IPS-20b (cell line): ENCODE results near the gene FAM156A.
"Not testable (repeated sequence)": the region's sequence is repeated elsewhere in the genome, so short reads cannot be mapped to it uniquely, and the experiment has no call there.

Source experiments
- H3K27ac ChIP-seq: one replicate; pipeline ENCODE4 v1.5.1; 2013; ENCODE audit warnings: low read length
- H3K27me3 ChIP-seq: 2 replicates; pipeline ENCODE4 v1.6.1; 2013; ENCODE audit warnings: mild to moderate bottlenecking, low read length, inconsistent platforms; ENCODE audit not compliant: insufficient read depth
- H3K36me3 ChIP-seq: 2 replicates; pipeline ENCODE4 v1.6.1; 2013; ENCODE audit warnings: low read depth, mild to moderate bottlenecking, inconsistent platforms, low read length, moderate library complexity; ENCODE audit not compliant: insufficient read depth
- H3K4me1 ChIP-seq: 2 replicates; pipeline ENCODE4 v1.6.1; 2013; ENCODE audit warnings: mild to moderate bottlenecking, control low read depth, inconsistent platforms, low read length, moderate library complexity; ENCODE audit not compliant: insufficient read depth
- H3K4me3 ChIP-seq: 2 replicates; pipeline ENCODE4 v1.5.1; 2013; ENCODE audit warnings: mild to moderate bottlenecking, low read length, inconsistent platforms
- H3K9ac ChIP-seq: 2 replicates; pipeline ENCODE4 v1.6.1; 2013; ENCODE audit warnings: low read depth, mild to moderate bottlenecking, inconsistent platforms, low read length, moderate library complexity
- H3K9me3 ChIP-seq: 2 replicates; pipeline ENCODE4 v1.6.1; 2013; ENCODE audit warnings: mild to moderate bottlenecking, low read depth, low read length, inconsistent platforms; ENCODE audit not compliant: insufficient read depth

The FAM156A gene

DNA sequence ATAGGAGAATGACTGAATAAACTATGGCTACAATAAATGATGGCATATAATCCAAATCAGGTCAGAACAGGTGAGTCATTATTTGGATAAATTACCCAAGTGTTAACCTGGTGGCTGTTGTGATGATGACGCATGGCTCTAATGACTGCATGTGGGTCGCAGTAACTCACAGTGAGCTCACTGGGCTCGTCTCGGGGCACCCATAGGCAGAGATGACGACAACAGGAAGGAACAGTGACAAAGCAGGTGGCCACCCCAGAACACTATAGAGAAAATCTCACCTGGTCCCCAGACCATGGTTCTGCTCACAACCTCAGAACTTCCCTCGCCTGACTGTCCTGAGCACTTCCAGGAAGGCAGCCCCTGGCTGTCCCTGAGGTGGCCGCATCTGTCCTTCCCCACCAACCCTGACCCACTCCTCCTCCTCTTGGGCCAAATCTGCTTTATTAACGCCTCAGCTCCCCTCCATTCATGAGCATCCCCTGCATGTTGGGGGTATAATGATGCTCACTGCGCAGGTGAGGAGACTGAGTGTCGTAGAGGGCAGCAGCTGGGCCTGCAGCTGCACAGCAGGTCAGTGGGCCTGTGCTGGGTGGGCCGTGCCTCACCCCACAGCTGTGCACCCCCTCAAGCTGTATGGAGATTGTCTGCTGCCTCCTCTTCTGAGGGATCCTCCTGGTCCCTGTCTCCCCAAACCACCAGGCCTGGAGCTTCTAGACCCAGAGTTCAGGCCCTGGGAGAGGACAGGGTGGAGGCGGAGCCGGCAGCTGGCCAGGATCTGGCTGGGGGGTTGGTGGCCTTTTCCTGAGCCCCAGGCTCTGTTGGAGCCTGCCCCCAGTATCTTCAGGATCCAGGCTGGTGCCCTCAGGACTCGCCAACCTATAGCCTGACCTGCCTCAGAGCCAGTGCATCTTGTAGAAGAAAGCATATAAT is 30.9 kb upstream of the FAM156A start:
- H3K9ac ChIP-seq, result no peak overlapping the region
- H3K27ac ChIP-seq, result no peak overlapping the region
- H3K4me1 ChIP-seq, result no peaks in the 10 kb centered on the region; the same call in 1 of the 2 replicates
- no peaks in the 10 kb centered on the region for H3K9me3 ChIP-seq
- no peaks in the 10 kb centered on the region for H3K36me3 ChIP-seq
- H3K27me3 ChIP-seq, result no peaks in the 10 kb centered on the region
- no peak overlapping the region for H3K4me3 ChIP-seq

DNA sequence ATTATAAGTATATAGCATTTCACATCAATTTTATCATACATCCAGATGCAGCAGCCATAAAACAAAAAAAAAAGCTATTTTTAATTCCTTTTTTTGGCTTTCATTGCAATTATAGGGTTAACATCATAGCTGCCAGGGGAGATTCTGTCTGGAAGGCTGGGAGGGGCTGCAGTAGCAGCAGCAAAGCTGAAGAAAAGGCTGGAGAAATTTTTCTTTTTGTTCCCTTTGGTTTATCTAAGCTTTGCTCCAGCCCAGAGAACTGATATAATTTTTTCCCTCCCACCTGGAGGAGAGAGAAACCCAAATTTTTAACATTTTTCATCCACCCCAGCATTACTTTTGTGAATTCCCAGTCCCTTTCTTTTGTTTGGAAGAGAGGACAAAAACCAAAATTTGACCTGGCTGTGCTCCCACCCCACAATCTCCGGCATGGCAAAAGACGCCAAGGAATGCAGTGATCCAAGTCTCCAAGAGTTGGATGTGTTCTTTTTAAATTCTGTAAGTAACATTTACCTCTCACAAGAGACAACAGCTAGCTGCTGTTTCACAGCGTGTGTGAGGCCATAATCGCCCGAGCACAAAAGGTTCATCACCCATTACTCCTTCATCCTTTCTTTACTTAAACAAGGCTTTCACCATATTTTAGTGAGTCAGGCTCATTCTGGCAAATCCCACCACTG is 25.1 kb upstream of the FAM156A start:
- H3K9ac ChIP-seq, result peak overlapping the region; percentile 67

DNA sequence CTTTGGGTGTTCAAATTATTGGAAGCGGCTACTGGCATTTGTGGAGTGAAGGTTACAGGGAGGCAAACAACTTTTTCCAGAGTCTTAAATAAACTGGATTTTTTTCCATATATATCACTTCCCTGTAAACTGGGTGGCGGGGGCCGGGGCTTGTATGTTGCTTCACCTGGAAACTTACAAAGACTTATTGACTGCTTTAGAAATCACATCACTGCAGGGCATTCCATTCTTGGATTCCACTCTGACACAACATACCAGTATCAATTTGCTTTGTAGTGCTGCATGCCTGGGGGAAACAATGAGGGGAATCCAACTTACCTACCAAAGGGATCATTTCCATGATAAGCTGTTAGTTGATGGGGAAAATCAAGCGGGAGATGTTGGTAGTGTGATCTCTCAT is 21.7 kb upstream of the FAM156A start:
- no peaks in the 10 kb centered on the region for H3K36me3 ChIP-seq
- H3K4me1 ChIP-seq, result peaks cover 3% of the 10 kb centered on the region; the same call in 1 of the 2 replicates
- no peaks in the 10 kb centered on the region for H3K9me3 ChIP-seq
- H3K9ac ChIP-seq, result no peak overlapping the region
- no peaks in the 10 kb centered on the region for H3K27me3 ChIP-seq
- H3K4me3 ChIP-seq, result no peak overlapping the region
- no peak overlapping the region for H3K27ac ChIP-seq

More for the DNA sequence above, 25.1 kb upstream of the FAM156A start:
- peaks cover 3% of the 10 kb centered on the region; the same call in 1 of the 2 replicates for H3K4me1 ChIP-seq
- H3K27ac ChIP-seq, result no peak overlapping the region
- H3K4me3 ChIP-seq, result peak overlapping the region; percentile 22; the same call in 1 of the 2 replicates
- no peaks in the 10 kb centered on the region for H3K9me3 ChIP-seq
- H3K36me3 ChIP-seq, result no peaks in the 10 kb centered on the region
- H3K27me3 ChIP-seq, result no peaks in the 10 kb centered on the region

DNA sequence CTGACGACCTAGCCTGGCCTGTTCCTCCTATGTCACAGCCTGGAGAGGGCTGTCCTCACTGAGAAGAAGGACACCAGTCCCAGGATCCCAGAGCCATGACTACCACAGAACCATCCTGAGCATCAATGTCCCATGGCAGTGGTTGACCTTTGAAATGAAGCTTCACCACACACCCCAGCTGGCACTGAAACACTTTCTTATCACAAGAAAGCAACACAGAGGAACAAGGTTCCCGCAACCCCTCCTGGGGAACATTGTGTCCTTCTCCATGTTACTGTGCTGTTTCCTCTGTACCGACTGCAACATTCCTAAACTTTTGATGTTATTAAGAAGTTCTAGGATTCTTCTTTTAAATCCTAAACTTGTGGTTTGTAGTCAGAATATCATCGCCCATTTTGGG is 21.2 kb upstream of the FAM156A start:
- H3K9me3 ChIP-seq, result no peaks in the 10 kb centered on the region
- H3K4me1 ChIP-seq, result peaks cover 3% of the 10 kb centered on the region; the same call in 1 of the 2 replicates
- H3K9ac ChIP-seq, result no peak overlapping the region
- H3K27ac ChIP-seq, result no peak overlapping the region
- H3K4me3 ChIP-seq, result no peak overlapping the region
- no peaks in the 10 kb centered on the region for H3K36me3 ChIP-seq
- no peaks in the 10 kb centered on the region for H3K27me3 ChIP-seq

DNA sequence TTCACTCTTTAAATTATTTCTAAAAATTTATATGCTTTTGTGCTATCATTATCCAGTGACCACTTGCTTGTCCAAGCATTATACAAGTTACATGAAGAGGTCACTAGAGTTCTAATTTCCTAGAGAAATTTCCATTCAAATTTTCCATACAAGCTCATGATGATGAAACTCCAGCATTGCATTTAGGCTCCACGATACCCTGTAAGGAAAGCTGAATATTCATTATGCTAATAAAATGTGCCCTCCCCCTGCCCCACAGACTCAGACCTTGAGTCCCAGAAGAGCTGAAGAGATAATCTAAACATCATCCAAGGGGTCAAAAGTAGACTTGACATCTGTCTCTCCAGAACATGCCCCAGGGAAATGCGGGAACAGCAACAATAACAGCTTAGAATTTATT is 19.6 kb upstream of the FAM156A start:
- Histone ChIP-seq H3K4me1 (no peaks in the 10 kb centered on the region), H3K36me3 (no peaks in the 10 kb centered on the region), H3K9me3 (no peaks in the 10 kb centered on the region), H3K9ac (no peak overlapping the region), H3K27ac (no peak overlapping the region), H3K27me3 (no peaks in the 10 kb centered on the region), H3K4me3 (no peak overlapping the region)

DNA sequence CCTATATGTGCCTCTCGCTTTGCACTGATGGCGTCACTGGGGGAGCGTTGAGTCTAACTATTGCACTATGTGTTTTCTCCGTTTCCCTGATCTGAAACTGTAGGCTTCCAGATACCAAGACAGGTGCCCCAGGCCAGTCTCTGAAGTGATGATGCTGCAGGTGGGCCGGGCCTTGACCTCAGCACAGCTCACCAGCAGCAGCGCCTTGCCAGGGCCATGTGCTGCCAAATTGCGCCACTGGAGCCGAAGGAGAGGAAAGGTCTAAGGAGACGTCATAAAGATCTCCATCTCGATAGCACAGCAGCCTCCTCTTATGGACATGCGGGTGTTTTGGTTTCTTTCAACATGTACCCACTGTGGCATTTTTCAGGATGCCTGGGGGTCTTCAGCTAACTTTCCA is 17.3 kb upstream of the FAM156A start:
- H3K9ac ChIP-seq, H3K4me3 ChIP-seq, H3K27ac ChIP-seq, H3K36me3 ChIP-seq, H3K4me1 ChIP-seq, H3K27me3 ChIP-seq, H3K9me3 ChIP-seq: not testable (repeated sequence)

DNA sequence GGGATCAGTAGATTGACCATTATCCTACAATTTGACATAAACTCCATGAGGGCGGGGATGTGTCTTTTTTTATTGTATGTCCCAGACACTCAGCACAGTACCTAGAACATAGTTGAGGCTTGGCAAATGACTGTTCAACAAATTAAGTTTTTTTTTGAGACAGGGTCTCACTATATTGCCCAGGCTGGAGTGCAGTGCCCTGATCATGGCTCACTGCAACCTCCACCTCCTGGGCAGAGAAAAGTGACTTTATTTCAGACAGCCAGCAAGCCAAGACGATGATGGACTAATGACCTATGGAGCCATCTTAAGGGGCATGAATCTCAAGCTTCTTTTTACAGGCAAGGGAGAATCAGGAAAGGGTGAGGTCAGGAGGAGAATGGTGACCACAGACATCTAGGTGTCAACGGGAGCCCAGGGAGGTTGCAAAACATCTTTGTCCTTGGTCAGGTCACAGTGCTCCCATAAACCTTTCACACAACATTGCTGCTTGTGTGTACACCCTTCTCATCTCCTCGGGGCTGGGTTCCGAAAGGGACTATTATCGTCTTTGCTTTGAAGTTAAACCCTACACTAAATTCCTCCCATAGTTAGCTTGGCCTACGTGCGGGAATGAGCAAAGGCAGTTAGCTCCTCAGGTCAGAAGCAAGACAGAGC is 16.1 kb upstream of the FAM156A start:
- not testable (repeated sequence) for H3K36me3 ChIP-seq, H3K27me3 ChIP-seq, H3K27ac ChIP-seq, H3K9ac ChIP-seq, H3K4me3 ChIP-seq, H3K4me1 ChIP-seq, H3K9me3 ChIP-seq

DNA sequence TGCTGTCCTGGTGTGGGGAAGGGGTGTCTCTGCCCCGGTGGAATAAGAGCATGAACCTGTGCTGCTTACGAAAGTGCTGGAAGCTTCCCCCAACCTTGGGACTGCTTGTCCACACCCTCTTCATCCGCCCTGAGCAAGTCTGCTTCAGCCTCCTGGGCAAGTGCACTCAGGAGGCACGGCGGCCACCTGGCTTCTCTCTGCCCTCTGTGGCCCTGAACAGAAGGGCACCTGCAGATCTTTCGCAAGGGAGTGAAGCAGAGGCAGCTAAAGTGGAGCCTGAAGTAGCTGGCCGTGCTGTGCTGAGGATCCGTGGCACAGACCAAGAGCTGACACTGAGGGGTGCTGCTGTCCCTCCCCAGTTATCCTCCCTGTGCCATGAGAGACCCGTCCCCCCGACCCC is 9.6 kb upstream of the FAM156A start:
- H3K9ac ChIP-seq, H3K36me3 ChIP-seq, H3K4me1 ChIP-seq, H3K9me3 ChIP-seq, H3K27ac ChIP-seq, H3K27me3 ChIP-seq, H3K4me3 ChIP-seq: not testable (repeated sequence)

DNA sequence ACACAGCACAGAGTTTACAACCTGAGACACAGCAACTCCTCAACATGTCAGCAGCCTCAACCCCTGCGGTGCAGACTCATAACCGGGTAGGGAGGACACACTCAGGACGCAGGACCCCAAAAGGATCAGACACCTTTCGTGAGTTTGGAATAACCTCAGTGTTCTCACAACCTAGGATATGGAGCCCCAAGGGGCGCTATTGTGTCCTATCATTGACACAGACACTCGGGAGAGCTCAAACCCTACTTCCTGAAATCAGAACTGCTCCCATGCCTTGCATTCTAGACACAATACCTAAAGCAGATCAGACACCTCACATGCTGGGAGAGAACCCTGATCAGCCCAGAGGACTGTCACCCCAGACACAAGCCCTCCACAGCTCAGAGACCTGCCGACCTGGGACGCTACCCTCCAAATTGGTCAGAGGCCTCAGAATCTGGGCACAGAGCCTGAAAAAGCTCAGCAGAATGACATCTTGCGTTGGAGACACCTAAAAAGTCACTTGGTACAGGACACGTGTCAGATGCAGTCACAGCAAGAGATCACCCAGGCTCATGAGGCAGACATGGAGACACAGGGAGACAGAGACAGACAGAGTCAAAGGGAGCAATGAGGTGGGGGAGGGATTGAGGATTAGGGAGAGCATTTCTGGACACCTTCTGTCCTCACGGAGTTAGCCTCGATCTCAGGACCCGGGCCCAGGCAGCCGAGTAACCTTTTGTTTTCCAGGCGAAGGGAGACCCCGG is 8.8 kb upstream of the FAM156A start:
- H3K27me3 ChIP-seq, H3K36me3 ChIP-seq, H3K9ac ChIP-seq, H3K27ac ChIP-seq, H3K9me3 ChIP-seq, H3K4me1 ChIP-seq, H3K4me3 ChIP-seq: not testable (repeated sequence)

DNA sequence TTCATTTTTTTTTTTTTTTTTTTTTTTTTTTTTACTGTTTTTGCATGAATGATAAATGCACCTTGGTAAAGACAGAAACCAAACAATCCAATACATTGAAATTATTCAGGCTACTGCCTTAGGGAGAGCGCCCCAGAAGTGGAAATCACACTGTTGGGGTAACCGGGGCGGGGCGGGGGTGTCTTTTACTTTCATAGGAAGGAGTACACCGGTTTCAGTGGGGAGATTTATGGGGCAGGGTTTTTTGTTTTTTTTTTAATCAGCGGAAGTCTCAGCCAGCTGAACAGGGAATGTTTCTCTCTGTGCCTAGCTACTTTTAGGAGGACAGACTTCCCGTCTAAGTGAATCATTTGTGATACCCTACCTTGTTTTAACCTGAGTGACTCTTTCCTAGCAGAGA is 643 bp upstream of the FAM156A start:
- not testable (repeated sequence) for H3K4me3 ChIP-seq, H3K9ac ChIP-seq, H3K36me3 ChIP-seq, H3K4me1 ChIP-seq, H3K9me3 ChIP-seq, H3K27me3 ChIP-seq, H3K27ac ChIP-seq

DNA sequence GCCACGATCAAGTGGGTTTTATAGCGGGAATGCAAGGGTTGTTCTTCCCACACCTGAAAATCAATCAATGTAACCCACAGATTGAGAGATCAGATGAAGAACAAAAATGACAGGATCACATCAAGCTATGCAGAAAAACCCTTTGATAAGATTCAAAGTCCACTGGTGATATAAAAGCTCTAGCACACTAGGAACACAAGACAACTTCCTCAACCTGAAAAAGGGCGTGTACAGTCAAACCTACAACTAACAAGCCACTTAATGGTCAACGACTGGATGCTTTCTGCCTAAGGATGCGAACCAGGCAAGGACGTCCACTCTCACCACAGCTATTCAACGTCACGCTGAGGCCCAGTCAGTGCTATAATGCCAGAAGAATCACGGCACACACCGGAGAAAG is 8.4 kb downstream of the FAM156A start:
- H3K4me1 ChIP-seq, H3K27ac ChIP-seq, H3K36me3 ChIP-seq, H3K9me3 ChIP-seq, H3K4me3 ChIP-seq, H3K9ac ChIP-seq, H3K27me3 ChIP-seq: not testable (repeated sequence)
